ENCODE data around the gene ANKFN1.

Gene ANKFN1

DNA sequence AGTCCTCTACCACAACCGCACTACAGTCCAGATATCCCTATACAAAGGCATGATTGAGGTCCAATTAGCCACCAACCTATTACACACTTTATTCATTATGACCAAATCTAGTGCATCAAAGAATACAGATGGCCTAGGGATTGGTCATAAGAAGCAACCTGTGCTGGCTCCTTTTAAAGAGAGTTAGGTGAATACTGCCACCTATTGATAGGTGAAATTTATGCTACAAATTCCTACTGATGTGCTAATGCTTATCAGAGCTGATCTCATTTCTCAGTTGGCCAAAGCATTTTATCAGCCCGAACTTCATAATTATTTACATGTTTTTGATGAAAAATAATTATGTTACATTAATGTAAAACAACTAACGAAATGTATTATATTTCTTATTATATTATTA, 166.3 kb downstream of the ANKFN1 start:
- peak; percentile 81 for FAIRE-seq
- TF ChIP-seq, protein P1, sequence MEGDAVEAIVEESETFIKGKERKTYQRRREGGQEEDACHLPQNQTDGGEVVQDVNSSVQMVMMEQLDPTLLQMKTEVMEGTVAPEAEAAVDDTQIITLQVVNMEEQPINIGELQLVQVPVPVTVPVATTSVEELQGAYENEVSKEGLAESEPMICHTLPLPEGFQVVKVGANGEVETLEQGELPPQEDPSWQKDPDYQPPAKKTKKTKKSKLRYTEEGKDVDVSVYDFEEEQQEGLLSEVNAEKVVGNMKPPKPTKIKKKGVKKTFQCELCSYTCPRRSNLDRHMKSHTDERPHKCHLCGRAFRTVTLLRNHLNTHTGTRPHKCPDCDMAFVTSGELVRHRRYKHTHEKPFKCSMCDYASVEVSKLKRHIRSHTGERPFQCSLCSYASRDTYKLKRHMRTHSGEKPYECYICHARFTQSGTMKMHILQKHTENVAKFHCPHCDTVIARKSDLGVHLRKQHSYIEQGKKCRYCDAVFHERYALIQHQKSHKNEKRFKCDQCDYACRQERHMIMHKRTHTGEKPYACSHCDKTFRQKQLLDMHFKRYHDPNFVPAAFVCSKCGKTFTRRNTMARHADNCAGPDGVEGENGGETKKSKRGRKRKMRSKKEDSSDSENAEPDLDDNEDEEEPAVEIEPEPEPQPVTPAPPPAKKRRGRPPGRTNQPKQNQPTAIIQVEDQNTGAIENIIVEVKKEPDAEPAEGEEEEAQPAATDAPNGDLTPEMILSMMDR (IDR thresholded peaks at IDR 0.05; ENCODE audit: insufficient read depth, missing control alignments): peak; percentile 85
- DNase-seq (ENCODE audit: insufficient read length, low spot score): no peak

DNA sequence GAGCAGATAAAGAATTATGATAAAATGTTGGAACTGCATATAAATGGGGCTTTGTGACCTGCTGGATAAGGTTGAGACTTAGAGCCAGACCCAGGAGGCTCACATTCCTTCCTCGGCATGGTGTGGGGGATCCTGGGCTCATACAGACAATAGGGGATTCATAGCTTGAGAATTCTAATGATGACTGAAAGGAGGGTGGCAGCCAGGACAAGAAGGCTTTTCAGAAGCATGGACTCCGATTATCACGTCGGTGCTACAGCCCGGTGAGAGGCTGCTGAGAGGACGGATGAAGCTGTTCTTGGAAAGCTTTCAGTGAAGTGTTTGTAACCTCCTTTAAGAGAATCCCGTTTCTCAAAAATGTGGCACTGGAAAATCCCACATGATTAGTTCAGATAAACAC, 167.2 kb downstream of the ANKFN1 start:
- DNase-seq (ENCODE audit: insufficient read length, low spot score) (no peak), FAIRE-seq (no peak)
- TF ChIP-seq, protein P1 (IDR thresholded peaks at IDR 0.05; ENCODE audit: insufficient read depth, missing control alignments): no peak

DNA sequence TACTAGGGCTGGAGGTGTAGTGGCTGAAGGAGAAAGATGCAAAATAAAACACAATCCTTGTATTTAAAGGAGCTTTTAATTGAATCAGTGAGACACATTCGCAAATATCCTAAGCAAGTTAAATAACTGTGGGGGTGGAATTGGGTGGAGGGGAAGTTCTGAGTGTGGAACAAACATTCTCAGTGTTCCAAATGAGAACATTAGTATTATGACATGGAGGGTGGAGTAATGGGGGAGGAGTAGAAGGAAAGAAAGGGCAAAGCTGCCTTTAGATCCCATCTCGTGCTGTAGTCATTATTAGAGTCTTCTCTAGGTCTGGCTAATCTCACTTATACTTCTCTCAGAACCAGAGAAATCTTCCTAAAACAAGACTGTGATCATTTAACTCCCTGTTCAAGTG, 169.7 kb downstream of the ANKFN1 start:
- no peak for FAIRE-seq
- TF ChIP-seq, protein P1 (IDR thresholded peaks at IDR 0.05; ENCODE audit: insufficient read depth, missing control alignments): no peak
- DNase-seq (ENCODE audit: insufficient read length, low spot score): no peak

DNA sequence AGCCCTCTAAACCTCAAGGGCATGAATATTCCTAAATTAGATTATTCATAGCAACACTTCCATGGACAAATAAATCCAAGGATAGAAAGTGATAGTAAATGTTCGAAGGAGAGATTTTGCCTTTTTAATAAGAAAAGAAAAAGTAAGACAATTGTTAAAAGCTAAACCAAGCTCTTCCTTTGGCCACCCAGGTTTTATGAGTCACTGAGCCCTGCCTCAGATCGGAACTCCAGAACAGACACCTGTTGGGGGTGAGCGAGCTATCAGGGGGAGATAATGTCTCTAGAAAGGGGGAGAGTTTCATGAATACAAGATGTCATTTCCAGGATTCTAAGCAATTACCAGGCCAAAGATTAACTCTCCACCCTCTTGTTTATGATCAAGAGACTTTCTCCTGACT, 171.4 kb downstream of the ANKFN1 start:
- FAIRE-seq (no peak), DNase-seq (ENCODE audit: insufficient read length, low spot score) (no peak)
- TF ChIP-seq, protein P1 (IDR thresholded peaks at IDR 0.05; ENCODE audit: insufficient read depth, missing control alignments): no peak

DNA sequence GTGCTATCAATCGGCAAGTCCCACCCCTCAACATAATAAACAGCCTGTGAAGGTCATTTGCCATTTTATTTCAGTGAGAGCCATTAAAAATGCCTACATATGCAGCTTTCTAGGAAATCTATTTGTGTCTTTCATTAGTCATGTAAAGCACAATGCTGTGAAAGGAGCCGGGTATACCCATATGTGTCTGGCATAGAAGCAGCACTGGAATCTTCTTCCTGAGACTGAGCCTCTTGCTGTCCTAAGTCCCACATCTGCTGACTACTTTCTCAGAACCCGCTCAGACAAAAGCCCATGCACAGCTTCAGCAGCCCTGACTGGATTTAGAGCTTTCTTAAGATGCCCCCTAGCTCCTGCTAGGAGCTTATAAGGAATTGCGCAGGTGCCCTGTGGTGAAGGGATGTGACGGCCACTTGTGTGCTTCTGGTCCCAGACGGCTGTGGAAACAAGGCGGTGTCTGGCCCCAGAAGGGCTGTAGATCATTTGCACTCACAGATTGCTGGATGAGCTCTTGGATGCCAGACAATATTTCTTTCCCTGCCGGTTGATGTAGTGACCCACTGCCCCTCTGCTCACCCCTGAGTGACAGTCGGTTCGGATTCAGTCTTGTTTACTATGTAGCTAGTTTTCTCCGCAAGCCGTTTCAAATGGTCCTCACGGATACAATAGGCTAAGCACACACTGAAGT, 172.2 kb downstream of the ANKFN1 start:
- TF ChIP-seq, protein P1 (IDR thresholded peaks at IDR 0.05; ENCODE audit: insufficient read depth, missing control alignments): no peak
- DNase-seq (ENCODE audit: insufficient read length, low spot score) (no peak), FAIRE-seq (no peak)

DNA sequence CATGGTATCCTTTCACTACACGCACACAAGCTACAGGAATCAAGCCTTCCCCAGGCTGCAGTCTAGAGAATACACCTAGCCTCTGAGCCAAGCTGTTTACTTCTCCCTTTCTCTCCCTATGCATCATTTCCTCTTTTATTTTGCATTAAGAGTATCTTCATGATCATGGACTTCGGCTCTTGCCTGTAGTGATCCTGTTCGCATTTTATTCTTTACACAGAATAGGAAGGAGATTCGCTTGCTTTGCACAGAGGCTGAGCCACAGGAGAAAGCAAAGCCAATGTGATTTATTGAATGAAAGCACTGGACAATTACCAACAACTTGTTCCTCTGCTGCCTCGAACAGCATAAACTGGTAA, 172.7 kb downstream of the ANKFN1 start:
- no peak for FAIRE-seq
- no peak for DNase-seq (ENCODE audit: insufficient read length, low spot score)
- TF ChIP-seq, protein P1 (IDR thresholded peaks at IDR 0.05; ENCODE audit: insufficient read depth, missing control alignments): no peak

DNA sequence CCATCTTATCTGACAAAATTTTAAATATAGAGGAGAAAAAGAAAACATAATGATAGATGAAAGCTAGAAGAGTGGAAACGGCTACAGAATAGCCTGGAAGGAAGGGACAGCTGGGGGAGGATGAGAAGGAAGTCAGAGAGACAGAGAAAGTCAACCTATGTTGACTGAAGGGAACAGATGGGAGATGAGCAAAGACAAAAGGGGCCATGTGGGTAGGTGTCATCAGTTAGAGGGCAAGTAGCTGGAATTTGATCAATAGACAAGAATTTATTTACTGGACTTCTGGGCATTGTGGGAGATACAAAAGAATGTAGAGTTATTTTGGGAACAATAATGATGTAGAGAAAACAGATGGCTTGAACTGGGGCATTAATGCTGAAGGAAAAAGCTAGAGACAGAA, 194.4 kb downstream of the ANKFN1 start:
- TF ChIP-seq, protein P1 (IDR thresholded peaks at IDR 0.05; ENCODE audit: insufficient read depth, missing control alignments): no peak
- DNase-seq (ENCODE audit: insufficient read length, low spot score) (no peak), FAIRE-seq (no peak)

All from D721Med (cell line).